ENCODE results near the gene KRTAP9-1.

KRTAP9-1 gene

GRCh38 chr17:41178843-41179616 is 10.7 kb upstream of the KRTAP9-1 start:
- H3K4me3 ChIP-seq (replicated peaks in 1 of 2; ENCODE audit: low read depth in 2 of 2, low read length in 2 of 2): no peak overlapping the region
- DNase-seq (ENCODE audit: low read depth in 2 of 2): peak in 1 of 2 donors; percentile 13
- TF ChIP-seq CTCF (IDR thresholded peaks at IDR 0.05; ENCODE audit: low read depth, low read length): no peak

GRCh38 chr17:41184480-41184961 is 5.2 kb upstream of the KRTAP9-1 start, which contains the start of gene KRTAP4-1:
Gene KRTAP4-1, minus strand, starts transcription at chr17:41184911. Its CDS starts 57 bp downstream, at chr17:41184854.
- no peak for TF ChIP-seq CTCF (IDR thresholded peaks at IDR 0.05; ENCODE audit: low read depth, low read length)
- H3K4me3 ChIP-seq (replicated peaks in 1 of 2; ENCODE audit: low read depth in 2 of 2, low read length in 2 of 2): no peak within 1 kb of the TSS
- no peak for DNase-seq (ENCODE audit: low read depth in 2 of 2)

GRCh38 chr17:41185001-41185400 is 4.7 kb upstream of the KRTAP9-1 start:
- TF ChIP-seq CTCF (IDR thresholded peaks at IDR 0.05; ENCODE audit: low read depth, low read length): no peak

GRCh38 chr17:41186872-41187271 is 2.8 kb upstream of the KRTAP9-1 start:
- TF ChIP-seq CTCF (IDR thresholded peaks at IDR 0.05; ENCODE audit: low read depth, low read length): no peak
- DNase-seq (ENCODE audit: low read depth in 2 of 2): no peak
- no peak overlapping the region for H3K4me3 ChIP-seq (replicated peaks in 1 of 2; ENCODE audit: low read depth in 2 of 2, low read length in 2 of 2)

More at GRCh38 chr17:41185001-41185400, 4.7 kb upstream of the KRTAP9-1 start:
- no peak for DNase-seq (ENCODE audit: low read depth in 2 of 2)
- H3K4me3 ChIP-seq (replicated peaks in 1 of 2; ENCODE audit: low read depth in 2 of 2, low read length in 2 of 2): no peak overlapping the region

GRCh38 chr17:41190328-41190727 is 641 bp downstream of the KRTAP9-1 start:
- H3K4me3 ChIP-seq (replicated peaks in 1 of 2; ENCODE audit: low read depth in 2 of 2, low read length in 2 of 2): no peak overlapping the region
- no peak for TF ChIP-seq CTCF (IDR thresholded peaks at IDR 0.05; ENCODE audit: low read depth, low read length)
- DNase-seq (ENCODE audit: low read depth in 2 of 2): no peak

- no peak overlapping the region for H3K4me3 ChIP-seq (replicated peaks in 1 of 2; ENCODE audit: low read depth in 2 of 2, low read length in 2 of 2)
- no peak for TF ChIP-seq CTCF (IDR thresholded peaks at IDR 0.05; ENCODE audit: low read depth, low read length)
- DNase-seq (ENCODE audit: low read depth in 2 of 2): no peak
Observed at GRCh38 chr17:41196068-41196467, 6.4 kb downstream of the KRTAP9-1 start.

All from cardiac fibroblast (primary cell).